Naive thymus-derived CD4-positive, alpha-beta T cell (primary cell): ENCODE results near the gene FGFR3. TPM values are rescaled to one million over a fixed set of nuclear protein-coding genes. Genes with fewer than 3 reads are reported as not detected.

ENCODE experiments used
- ATAC-seq: fragments of 150-1000 bp; cut with Tn5 transposase; 2 replicates; pipeline ENCODE4 v1.10.0; 2021; ENCODE audit warnings: mild to moderate bottlenecking, moderate library complexity
- CTCF ChIA-PET: fragments of 350-600 bp; sonication (Branson Sonifier 250); formaldehyde crosslinking; loops from one replicate; lab custom pipeline; 2021; ENCODE audit warnings: antibody characterized with exemption; lab: Charles Lee
- POLR2A ChIA-PET: fragments of 350-600 bp; sonication (Branson Sonifier 250); formaldehyde crosslinking; loops from one replicate; lab custom pipeline; 2021; ENCODE audit warnings: antibody characterized with exemption, inconsistent platforms; lab: Charles Lee
- DNase-seq, 9 donors: peaks; one replicate each; pipeline versions ENCODE4 v3.0.0 to v3.0.0-alpha.2; 2020 to 2022; ENCODE audit warnings: mixed read lengths in 1 of 9
- H3K27ac ChIP-seq: one replicate; pipeline ENCODE4 v1.7.0; 2013; ENCODE audit warnings: mild to moderate bottlenecking, low read depth, low read length, moderate library complexity
- H3K27me3 ChIP-seq, 2 donors: one replicate each; pipeline ENCODE4 v1.7.0; 2013; ENCODE audit warnings: low read length in 2 of 2, mild to moderate bottlenecking in 2 of 2, moderate library complexity in 2 of 2; ENCODE audit not compliant: control insufficient read depth in 2 of 2, insufficient read depth in 2 of 2
- H3K36me3 ChIP-seq, 3 experiments: 1 replicate in 2 of 3; 2 replicates in 1 of 3; pipeline ENCODE4 v1.7.0; 2013; ENCODE audit warnings: low read length in 3 of 3, mild to moderate bottlenecking in 3 of 3, moderate library complexity in 1 of 3; ENCODE audit not compliant: insufficient read depth in 3 of 3, control insufficient read depth in 2 of 3
- H3K4me1 ChIP-seq, 2 donors: one replicate each; pipeline ENCODE4 v1.7.0; 2013; ENCODE audit warnings: low read length in 2 of 2, mild to moderate bottlenecking in 2 of 2, moderate library complexity in 1 of 2; ENCODE audit not compliant: control insufficient read depth in 2 of 2, insufficient read depth in 2 of 2
- H3K4me3 ChIP-seq: 2 replicates; pipeline ENCODE4 v1.7.0; 2013; ENCODE audit warnings: mild to moderate bottlenecking, low read length
- H3K9me3 ChIP-seq, 3 experiments: 1 replicate in 2 of 3; 2 replicates in 1 of 3; pipeline ENCODE4 v1.7.0; 2013; ENCODE audit warnings: low read length in 3 of 3; ENCODE audit not compliant: control insufficient read depth in 2 of 3
- H3K27ac Mint-ChIP-seq, 9 donors: one replicate each; pipeline ENCODE4 v1.8.0; 2020 to 2022; ENCODE audit warnings: mixed read lengths in 9 of 9, mild to moderate bottlenecking in 8 of 9, moderate library complexity in 5 of 9, inconsistent platforms in 2 of 9
- H3K27me3 Mint-ChIP-seq, 5 donors: one replicate each; pipeline ENCODE4 v1.8.0; 2021 to 2022; ENCODE audit warnings: mixed read lengths in 5 of 5, mild to moderate bottlenecking in 1 of 5
- H3K36me3 Mint-ChIP-seq, 5 donors: one replicate each; pipeline ENCODE4 v1.8.0; 2020 to 2022; ENCODE audit warnings: mixed read lengths in 5 of 5, mild to moderate bottlenecking in 3 of 5, inconsistent platforms in 1 of 5
- H3K4me1 Mint-ChIP-seq, 7 donors: one replicate each; pipeline ENCODE4 v1.8.0; 2020 to 2022; ENCODE audit warnings: mixed read lengths in 7 of 7, mild to moderate bottlenecking in 3 of 7, inconsistent platforms in 1 of 7
- H3K4me3 Mint-ChIP-seq, 10 donors: one replicate each; pipeline ENCODE4 v1.8.0; 2020 to 2022; ENCODE audit warnings: mild to moderate bottlenecking in 10 of 10, mixed read lengths in 10 of 10, moderate library complexity in 6 of 10, inconsistent platforms in 2 of 10
- H3K9me3 Mint-ChIP-seq, 11 donors: one replicate each; pipeline ENCODE4 v1.8.0; 2020 to 2022; ENCODE audit warnings: mixed read lengths in 11 of 11, mild to moderate bottlenecking in 4 of 11, inconsistent platforms in 1 of 11, moderate library complexity in 1 of 11
- intact Hi-C, 2 donors: fragments of 100-400 bp; cut with micrococcal nuclease; formaldehyde crosslinking; loops; one replicate each; pipeline ENCODE4 v1.15.1; 2023
- polyA plus RNA-seq, 2 donors: library from polyadenylated mRNA; unstranded; fragments of 300-500 nt; fragmentation: Illumina TruSeq; gene quantifications; one replicate each; pipeline ENCODE4 v1.2.3, GENCODE V29; 2021
- total RNA-seq, 6 experiments: library from RNA in 5 of 6; stranded (reverse) in 5 of 6; gene quantifications; 1 replicate in 5 of 6; 2 replicates in 1 of 6; pipeline ENCODE4 v1.2.3 and lab custom pipeline; 2021 to 2026

FGFR3 gene
- total and polyA plus RNA-seq, 7 experiments from 2014 or later, result 1.0 TPM; not detected in 6

GRCh38 chr4:1793496-1793840, 375 bp downstream of the FGFR3 start:
- Mint-ChIP-seq H3K4me3 (no peak overlapping the region), H3K9me3 (no peaks in the 10 kb centered on the region), H3K4me1 (peaks cover 0 to 1% (median 0%) of the 10 kb centered on the region in 7 donors), H3K36me3 (no peaks in the 10 kb centered on the region), H3K27ac (no peak overlapping the region), H3K27me3 (peaks cover 9 to 28% (median 15%) of the 10 kb centered on the region in 5 donors)
- ATAC-seq (peak; percentile 65), DNase-seq (peak in 3 of 9 donors; percentile 24 to 51 (median 30))
- peaks cover 0 to 5% of the 10 kb centered on the region in 2 donors for H3K4me1 ChIP-seq
- peaks cover 0 to 12% of the 10 kb centered on the region in 2 donors for H3K27me3 ChIP-seq
- no peaks in the 10 kb centered on the region for H3K9me3 ChIP-seq
- H3K36me3 ChIP-seq, result no peaks in the 10 kb centered on the region
- H3K27ac ChIP-seq, result no peak overlapping the region
- intact Hi-C loops, result loop anchor here in 1 of 2 donors (2.0 to 5.0 kb wide), 2 partner anchors 27 to 1279 kb away; partner anchors contain the start of genes HTT and HTT-AS
- no peak overlapping the region for H3K4me3 ChIP-seq
- ChIA-PET POLR2A (no interaction called here), CTCF (no interaction called here)

- Histone ChIP-seq H3K4me1 (peaks cover 0 to 5% of the 10 kb centered on the region in 2 donors), H3K36me3 (no peaks in the 10 kb centered on the region), H3K27me3 (peaks cover 0 to 12% of the 10 kb centered on the region in 2 donors), H3K4me3 (no peak overlapping the region), H3K9me3 (no peaks in the 10 kb centered on the region), H3K27ac (no peak overlapping the region)
- H3K27me3 Mint-ChIP-seq, result peaks cover 13 to 28% (median 20%) of the 10 kb centered on the region in 5 donors
- no peaks in the 10 kb centered on the region for H3K36me3 Mint-ChIP-seq
- DNase-seq (peak in 1 of 9 donors; percentile 41), ATAC-seq (no peak)
- H3K9me3 Mint-ChIP-seq, result no peaks in the 10 kb centered on the region
- no peak overlapping the region for H3K27ac Mint-ChIP-seq
- ChIA-PET POLR2A (interaction anchor here (1.0 kb wide), 1 partner anchor 70 kb away, joined by 4 read pairs; no protein-coding TSS in a partner anchor), CTCF (no interaction called here)
- H3K4me3 Mint-ChIP-seq, result peak overlapping the region in 1 of 10 donors; percentile 72
- intact Hi-C loops, result loop anchor here in 1 of 2 donors (2.0 to 5.0 kb wide), 2 partner anchors 27 to 1278 kb away; partner anchors contain the start of genes HTT and HTT-AS
- peaks cover 0 to 1% (median 0%) of the 10 kb centered on the region in 7 donors for H3K4me1 Mint-ChIP-seq
Observed at GRCh38 chr4:1793940-1794808, 1.1 kb downstream of the FGFR3 start.

GRCh38 chr4:1794809-1795298, 1.8 kb downstream of the FGFR3 start:
- no peaks in the 10 kb centered on the region for H3K9me3 ChIP-seq
- intact Hi-C loops, result loop anchor here in 1 of 2 donors (5.0 kb wide), 1 partner anchor 1277 kb away; the partner anchor contains the start of genes HTT and HTT-AS
- H3K4me1 ChIP-seq, result peaks cover 0 to 5% of the 10 kb centered on the region in 2 donors
- H3K4me3 ChIP-seq, result no peak overlapping the region
- DNase-seq, result peak in 1 of 9 donors; percentile 35
- H3K27me3 Mint-ChIP-seq, result peaks cover 13 to 28% (median 21%) of the 10 kb centered on the region in 5 donors
- peak overlapping the region in 5 of 10 donors; percentile 21 to 72 (median 35) for H3K4me3 Mint-ChIP-seq
- peaks cover 0 to 12% of the 10 kb centered on the region in 2 donors for H3K27me3 ChIP-seq
- no peaks in the 10 kb centered on the region for H3K36me3 Mint-ChIP-seq
- peaks cover 0 to 1% (median 0%) of the 10 kb centered on the region in 7 donors for H3K4me1 Mint-ChIP-seq
- ChIA-PET POLR2A (interaction anchor here (1.0 kb wide), 1 partner anchor 70 kb away, joined by 4 read pairs; no protein-coding TSS in a partner anchor), CTCF (no interaction called here)
- no peaks in the 10 kb centered on the region for H3K36me3 ChIP-seq
- no peak overlapping the region for H3K27ac ChIP-seq
- no peak for ATAC-seq
- H3K27ac Mint-ChIP-seq, result no peak overlapping the region
- no peaks in the 10 kb centered on the region for H3K9me3 Mint-ChIP-seq

- no peaks in the 10 kb centered on the region for H3K9me3 ChIP-seq
- H3K36me3 ChIP-seq, result no peaks in the 10 kb centered on the region
- Mint-ChIP-seq H3K36me3 (no peaks in the 10 kb centered on the region), H3K4me3 (peak overlapping the region in 4 of 10 donors; percentile 21 to 72 (median 38)), H3K27me3 (peaks cover 13 to 28% (median 17%) of the 10 kb centered on the region in 5 donors), H3K4me1 (peaks cover 0 to 1% (median 0%) of the 10 kb centered on the region in 7 donors), H3K9me3 (no peaks in the 10 kb centered on the region), H3K27ac (no peak overlapping the region)
- ChIA-PET CTCF (no interaction called here), POLR2A (no interaction called here)
- H3K27ac ChIP-seq, result no peak overlapping the region
- intact Hi-C loops, result no loop called here
- H3K4me3 ChIP-seq, result no peak overlapping the region
- H3K4me1 ChIP-seq, result peaks cover 0 to 5% of the 10 kb centered on the region in 2 donors
- H3K27me3 ChIP-seq, result peaks cover 0 to 12% of the 10 kb centered on the region in 2 donors
- ATAC-seq (no peak), DNase-seq (no peak)
Observed at GRCh38 chr4:1795299-1796195, 2.5 kb downstream of the FGFR3 start.

- intact Hi-C loops, result no loop called here
- no peaks in the 10 kb centered on the region for H3K9me3 Mint-ChIP-seq
- peaks cover 0 to 5% of the 10 kb centered on the region in 2 donors for H3K4me1 ChIP-seq
- no peak overlapping the region for H3K4me3 ChIP-seq
- H3K27me3 Mint-ChIP-seq, result peaks cover 12 to 27% (median 15%) of the 10 kb centered on the region in 5 donors
- peaks cover 0 to 12% of the 10 kb centered on the region in 2 donors for H3K27me3 ChIP-seq
- DNase-seq (no peak), ATAC-seq (no peak)
- no peaks in the 10 kb centered on the region for H3K9me3 ChIP-seq
- peaks cover 0 to 1% (median 0%) of the 10 kb centered on the region in 7 donors for H3K4me1 Mint-ChIP-seq
- H3K4me3 Mint-ChIP-seq, result peak overlapping the region in 2 of 10 donors; percentile 49 to 53
- POLR2A ChIA-PET, result no interaction called here
- no peak overlapping the region for H3K27ac ChIP-seq
- no peak overlapping the region for H3K27ac Mint-ChIP-seq
- CTCF ChIA-PET, result no interaction called here
- no peaks in the 10 kb centered on the region for H3K36me3 Mint-ChIP-seq
- H3K36me3 ChIP-seq, result no peaks in the 10 kb centered on the region
Observed at GRCh38 chr4:1796486-1797204, 3.6 kb downstream of the FGFR3 start.
